Activated naive CD4-positive, alpha-beta T cell treated with anti-CD3 and anti-CD28 coated beads, Interleukin-2, amount 50 U/mL, for 72 hours (primary cell): Measurements from ENCODE around the gene MGAT3. TPM values are rescaled to one million over a fixed set of nuclear protein-coding genes. Genes with fewer than 3 reads are reported as not detected.
A peak's percentile ranks its signal among the peaks of the same experiment; 100 is the strongest.

ENCODE experiments used
- ATAC-seq, 2 donors: fragments of 150-1000 bp; cut with Tn5 transposase; 2 replicates each; pipeline ENCODE4 v1.10.0; 2021; ENCODE audit warnings: mild to moderate bottlenecking in 2 of 2, moderate library complexity in 2 of 2
- DNase-seq, 2 donors: peaks; one replicate each; pipeline ENCODE4 v3.0.0; 2021 to 2022; ENCODE audit warnings: low spot score in 2 of 2
- H3K27ac Mint-ChIP-seq, 2 donors: one replicate each; pipeline ENCODE4 v1.8.0; 2022; ENCODE audit warnings: mild to moderate bottlenecking in 2 of 2, mixed read lengths in 2 of 2
- H3K36me3 Mint-ChIP-seq, 2 donors: one replicate each; pipeline ENCODE4 v1.8.0; 2022; ENCODE audit warnings: mixed read lengths in 2 of 2
- H3K9me3 Mint-ChIP-seq, 2 donors: one replicate each; pipeline ENCODE4 v1.8.0; 2022; ENCODE audit warnings: mixed read lengths in 2 of 2
- total RNA-seq, 2 donors: library from RNA; stranded (reverse); gene quantifications; one replicate each; pipeline ENCODE4 v1.2.3, GENCODE V29; 2022

The MGAT3 gene
- total RNA-seq, 2 donors from 2014 or later = 1.9 to 2.8 TPM

- Mint-ChIP-seq H3K36me3 (peaks cover 8 to 12% of the 10 kb centered on the region in 2 donors), H3K9me3 (no peaks in the 10 kb centered on the region), H3K27ac (no peak overlapping the region)
- ATAC-seq (no peak), DNase-seq (no peak)
These were observed 32.8 kb upstream of the MGAT3 start for GRCh38 chr22:39423976-39424375.

GRCh38 chr22:39426380-39427043 lies 30.3 kb upstream of the MGAT3 start:
- no peak for ATAC-seq
- Mint-ChIP-seq H3K27ac (no peak overlapping the region), H3K9me3 (no peaks in the 10 kb centered on the region), H3K36me3 (peaks cover 0 to 5% of the 10 kb centered on the region in 2 donors)
- DNase-seq = no peak

- ATAC-seq (no peak), DNase-seq (no peak)
- Mint-ChIP-seq H3K27ac (peak overlapping the region in 1 of 2 donors; percentile 51), H3K9me3 (no peaks in the 10 kb centered on the region), H3K36me3 (no peaks in the 10 kb centered on the region)
These were observed 28.8 kb upstream of the MGAT3 start for GRCh38 chr22:39427751-39428596.

GRCh38 chr22:39428597-39429071 lies 28.2 kb upstream of the MGAT3 start:
- Mint-ChIP-seq H3K9me3 (no peaks in the 10 kb centered on the region), H3K27ac (peak overlapping the region in 1 of 2 donors; percentile 51), H3K36me3 (no peaks in the 10 kb centered on the region)
- DNase-seq (no peak), ATAC-seq (no peak)

- ATAC-seq = no peak
- H3K9me3 Mint-ChIP-seq = no peaks in the 10 kb centered on the region
- H3K27ac Mint-ChIP-seq = peak overlapping the region in 1 of 2 donors; percentile 51
- no peaks in the 10 kb centered on the region for H3K36me3 Mint-ChIP-seq
- no peak for DNase-seq
These were observed 27.6 kb upstream of the MGAT3 start for GRCh38 chr22:39429186-39429585.

GRCh38 chr22:39429916-39430575 lies 26.8 kb upstream of the MGAT3 start:
- Mint-ChIP-seq H3K9me3 (no peaks in the 10 kb centered on the region), H3K27ac (peak overlapping the region in 1 of 2 donors; percentile 13), H3K36me3 (no peaks in the 10 kb centered on the region)
- DNase-seq = no peak
- ATAC-seq = no peak

GRCh38 chr22:39430576-39431150 lies 26.1 kb upstream of the MGAT3 start:
- H3K9me3 Mint-ChIP-seq = no peaks in the 10 kb centered on the region
- DNase-seq (no peak), ATAC-seq (no peak)
- no peaks in the 10 kb centered on the region for H3K36me3 Mint-ChIP-seq
- H3K27ac Mint-ChIP-seq = peak overlapping the region in 1 of 2 donors; percentile 13

- ATAC-seq (no peak), DNase-seq (no peak)
- no peaks in the 10 kb centered on the region for H3K9me3 Mint-ChIP-seq
- no peaks in the 10 kb centered on the region for H3K36me3 Mint-ChIP-seq
- H3K27ac Mint-ChIP-seq = no peak overlapping the region
These were observed 25.5 kb upstream of the MGAT3 start for GRCh38 chr22:39431216-39431801.

GRCh38 chr22:39431821-39432251 lies 25.0 kb upstream of the MGAT3 start:
- no peak for ATAC-seq
- no peaks in the 10 kb centered on the region for H3K9me3 Mint-ChIP-seq
- H3K36me3 Mint-ChIP-seq = no peaks in the 10 kb centered on the region
- peak overlapping the region in 1 of 2 donors; percentile 68 for H3K27ac Mint-ChIP-seq
- DNase-seq = no peak

GRCh38 chr22:39432361-39432811 lies 24.4 kb upstream of the MGAT3 start:
- no peak for DNase-seq
- no peak for ATAC-seq
- H3K9me3 Mint-ChIP-seq = no peaks in the 10 kb centered on the region
- no peaks in the 10 kb centered on the region for H3K36me3 Mint-ChIP-seq
- H3K27ac Mint-ChIP-seq = peak overlapping the region in 1 of 2 donors; percentile 68

- ATAC-seq = no peak
- H3K36me3 Mint-ChIP-seq = no peaks in the 10 kb centered on the region
- DNase-seq = no peak
- no peak overlapping the region for H3K27ac Mint-ChIP-seq
- H3K9me3 Mint-ChIP-seq = no peaks in the 10 kb centered on the region
These were observed 23.2 kb upstream of the MGAT3 start for GRCh38 chr22:39433476-39434242.

GRCh38 chr22:39434243-39434653 lies 22.6 kb upstream of the MGAT3 start:
- Mint-ChIP-seq H3K36me3 (no peaks in the 10 kb centered on the region), H3K27ac (no peak overlapping the region), H3K9me3 (no peaks in the 10 kb centered on the region)
- ATAC-seq = no peak
- no peak for DNase-seq

GRCh38 chr22:39434721-39435120 lies 22.1 kb upstream of the MGAT3 start:
- H3K27ac Mint-ChIP-seq = no peak overlapping the region
- ATAC-seq (no peak), DNase-seq (no peak)
- H3K36me3 Mint-ChIP-seq = no peaks in the 10 kb centered on the region
- H3K9me3 Mint-ChIP-seq = no peaks in the 10 kb centered on the region

GRCh38 chr22:39435616-39436015 lies 21.2 kb upstream of the MGAT3 start:
- DNase-seq (no peak), ATAC-seq (no peak)
- Mint-ChIP-seq H3K27ac (peak overlapping the region in 1 of 2 donors; percentile 29), H3K9me3 (no peaks in the 10 kb centered on the region), H3K36me3 (no peaks in the 10 kb centered on the region)

- peak overlapping the region in 1 of 2 donors; percentile 20 for H3K27ac Mint-ChIP-seq
- DNase-seq (no peak), ATAC-seq (peak in 1 of 2 donors; percentile 27)
- H3K36me3 Mint-ChIP-seq = no peaks in the 10 kb centered on the region
- no peaks in the 10 kb centered on the region for H3K9me3 Mint-ChIP-seq
These were observed 18.8 kb upstream of the MGAT3 start for GRCh38 chr22:39437791-39438704.
